Progenitor cell of endocrine pancreas (in vitro differentiated cells): ENCODE measurements around the gene JPH4. TPM values are rescaled to one million over a fixed set of nuclear protein-coding genes. Genes with fewer than 3 reads are reported as not detected.

ENCODE experiments used
- DNase-seq: peaks from one replicate; pipeline ENCODE4 v3.0.0; 2021; ENCODE audit warnings: low spot score; ENCODE audit not compliant: unreplicated experiment
- H3K27ac Mint-ChIP-seq: 2 replicates; pipeline ENCODE4 v1.8.0; 2021; ENCODE audit warnings: mild to moderate bottlenecking, moderate library complexity, mixed read lengths
- H3K27me3 Mint-ChIP-seq: 2 replicates; pipeline ENCODE4 v1.8.0; 2021; ENCODE audit warnings: mixed read lengths
- H3K36me3 Mint-ChIP-seq: 2 replicates; pipeline ENCODE4 v1.8.0; 2022; ENCODE audit warnings: mixed read lengths; ENCODE audit not compliant: insufficient read depth
- H3K4me1 Mint-ChIP-seq: 2 replicates; pipeline ENCODE4 v1.8.0; 2021; ENCODE audit warnings: low read depth, mixed read lengths
- H3K4me3 Mint-ChIP-seq: 2 replicates; pipeline ENCODE4 v1.8.0; 2021; ENCODE audit warnings: low read depth, mild to moderate bottlenecking, moderate library complexity, mixed read lengths
- H3K9me3 Mint-ChIP-seq: 2 replicates; pipeline ENCODE4 v1.8.0; 2021; ENCODE audit warnings: low read depth, mixed read lengths
- CTCF ChIP-seq: fragments of 200-600 bp; sonication (generic); IDR thresholded peaks from one replicate; pipeline ENCODE4 v1.5.0; 2021; ENCODE audit warnings: antibody characterized with exemption, mild to moderate bottlenecking; ENCODE audit not compliant: unreplicated experiment
- total RNA-seq: library from RNA; stranded (reverse); gene quantifications from 2 replicates; pipeline ENCODE4 v1.2.1, GENCODE V29; 2021

Gene JPH4
- total RNA-seq, 1 donor from 2014 or later: not detected

DNA sequence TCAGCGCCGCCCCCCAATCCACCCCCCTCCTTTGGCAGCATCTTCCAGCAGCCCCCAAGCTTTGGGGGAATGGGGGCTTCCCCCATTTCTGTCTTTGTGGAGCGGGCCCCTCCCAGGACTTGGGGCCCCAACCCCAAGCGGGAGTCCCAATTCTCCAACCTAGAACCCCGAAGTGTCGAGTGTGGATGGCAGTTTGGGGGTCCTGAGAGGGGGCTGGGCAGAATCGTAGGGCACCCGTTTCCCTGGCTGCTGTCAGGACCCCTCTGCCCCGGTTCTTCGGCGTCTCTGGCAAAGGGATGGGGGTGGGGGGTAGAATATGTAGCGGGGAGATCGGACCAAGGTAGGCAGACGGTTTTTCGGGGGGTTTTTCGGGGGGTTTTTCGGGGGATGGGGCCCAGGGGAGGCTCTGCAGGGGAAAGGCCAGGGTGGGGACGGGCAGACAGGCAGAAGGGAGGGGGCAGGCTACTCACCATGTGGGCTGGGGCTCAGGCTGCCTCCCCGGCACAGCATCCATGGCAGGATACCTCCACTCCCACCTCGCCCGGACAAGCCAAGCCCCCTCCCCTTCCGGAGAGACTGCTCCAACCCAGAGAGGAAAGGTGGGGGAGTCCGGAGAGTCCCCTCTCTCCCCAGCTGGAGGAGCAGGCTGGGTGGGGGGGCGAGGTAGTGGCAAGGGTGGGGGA lies 739 bp downstream of the JPH4 start:
- H3K36me3 Mint-ChIP-seq: no peaks in the 10 kb centered on the region
- no peaks in the 10 kb centered on the region for H3K9me3 Mint-ChIP-seq
- peaks cover 72% of the 10 kb centered on the region for H3K27me3 Mint-ChIP-seq
- H3K4me1 Mint-ChIP-seq: peaks cover 2% of the 10 kb centered on the region
- no peak overlapping the region for H3K4me3 Mint-ChIP-seq
- TF ChIP-seq CTCF: no peak
- H3K27ac Mint-ChIP-seq: no peak overlapping the region
- DNase-seq: no peak

- no peak overlapping the region for H3K27ac Mint-ChIP-seq
- H3K36me3 Mint-ChIP-seq: no peaks in the 10 kb centered on the region
- no peak for DNase-seq
- no peak for TF ChIP-seq CTCF
- no peak overlapping the region for H3K4me3 Mint-ChIP-seq
- H3K27me3 Mint-ChIP-seq: peaks cover 72% of the 10 kb centered on the region
- no peaks in the 10 kb centered on the region for H3K9me3 Mint-ChIP-seq
- peaks cover 2% of the 10 kb centered on the region for H3K4me1 Mint-ChIP-seq
Measured at GRCh38 chr14:23577004-23577681, 1.4 kb downstream of the JPH4 start.

- Mint-ChIP-seq H3K36me3 (no peaks in the 10 kb centered on the region), H3K4me1 (peaks cover 7% of the 10 kb centered on the region), H3K27ac (no peak overlapping the region), H3K9me3 (no peaks in the 10 kb centered on the region), H3K4me3 (no peak overlapping the region), H3K27me3 (peaks cover 60% of the 10 kb centered on the region)
- no peak for TF ChIP-seq CTCF
- no peak for DNase-seq
Measured at GRCh38 chr14:23573384-23574015, 5.1 kb downstream of the JPH4 start.

GRCh38 chr14:23572836-23573235 lies 5.8 kb downstream of the JPH4 start:
- Mint-ChIP-seq H3K27me3 (peaks cover 54% of the 10 kb centered on the region), H3K4me3 (no peak overlapping the region), H3K27ac (no peak overlapping the region), H3K9me3 (no peaks in the 10 kb centered on the region), H3K36me3 (no peaks in the 10 kb centered on the region), H3K4me1 (peaks cover 9% of the 10 kb centered on the region)
- no peak for DNase-seq
- TF ChIP-seq CTCF: no peak

DNA sequence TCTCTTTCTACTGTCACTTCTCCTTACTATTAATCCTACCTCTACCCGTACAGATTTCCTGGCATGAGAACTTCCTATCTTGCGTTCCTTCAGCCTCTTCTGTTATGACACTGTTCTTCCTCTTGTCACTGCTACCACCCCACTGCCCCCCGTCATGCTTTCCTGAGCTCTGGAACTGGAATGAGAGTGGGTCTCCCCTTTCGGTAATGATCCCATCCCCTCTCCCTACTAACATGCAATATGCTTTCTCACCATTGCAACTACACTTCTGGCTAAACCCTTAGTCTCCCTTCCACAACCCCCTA lies 6.1 kb downstream of the JPH4 start:
- Mint-ChIP-seq H3K4me1 (peaks cover 13% of the 10 kb centered on the region), H3K9me3 (no peaks in the 10 kb centered on the region), H3K4me3 (no peak overlapping the region), H3K27me3 (peaks cover 54% of the 10 kb centered on the region), H3K27ac (no peak overlapping the region), H3K36me3 (peaks cover under 1% of the 10 kb centered on the region)
- TF ChIP-seq CTCF: no peak
- no peak for DNase-seq
